Measurements from ENCODE around the gene NFKBIB.
"Not testable (repeated sequence)": the region's sequence is repeated elsewhere in the genome, so short reads cannot be mapped to it uniquely, and the experiment has no call there.

The NFKBIB gene, protein sequence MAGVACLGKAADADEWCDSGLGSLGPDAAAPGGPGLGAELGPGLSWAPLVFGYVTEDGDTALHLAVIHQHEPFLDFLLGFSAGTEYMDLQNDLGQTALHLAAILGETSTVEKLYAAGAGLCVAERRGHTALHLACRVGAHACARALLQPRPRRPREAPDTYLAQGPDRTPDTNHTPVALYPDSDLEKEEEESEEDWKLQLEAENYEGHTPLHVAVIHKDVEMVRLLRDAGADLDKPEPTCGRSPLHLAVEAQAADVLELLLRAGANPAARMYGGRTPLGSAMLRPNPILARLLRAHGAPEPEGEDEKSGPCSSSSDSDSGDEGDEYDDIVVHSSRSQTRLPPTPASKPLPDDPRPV

DNA sequence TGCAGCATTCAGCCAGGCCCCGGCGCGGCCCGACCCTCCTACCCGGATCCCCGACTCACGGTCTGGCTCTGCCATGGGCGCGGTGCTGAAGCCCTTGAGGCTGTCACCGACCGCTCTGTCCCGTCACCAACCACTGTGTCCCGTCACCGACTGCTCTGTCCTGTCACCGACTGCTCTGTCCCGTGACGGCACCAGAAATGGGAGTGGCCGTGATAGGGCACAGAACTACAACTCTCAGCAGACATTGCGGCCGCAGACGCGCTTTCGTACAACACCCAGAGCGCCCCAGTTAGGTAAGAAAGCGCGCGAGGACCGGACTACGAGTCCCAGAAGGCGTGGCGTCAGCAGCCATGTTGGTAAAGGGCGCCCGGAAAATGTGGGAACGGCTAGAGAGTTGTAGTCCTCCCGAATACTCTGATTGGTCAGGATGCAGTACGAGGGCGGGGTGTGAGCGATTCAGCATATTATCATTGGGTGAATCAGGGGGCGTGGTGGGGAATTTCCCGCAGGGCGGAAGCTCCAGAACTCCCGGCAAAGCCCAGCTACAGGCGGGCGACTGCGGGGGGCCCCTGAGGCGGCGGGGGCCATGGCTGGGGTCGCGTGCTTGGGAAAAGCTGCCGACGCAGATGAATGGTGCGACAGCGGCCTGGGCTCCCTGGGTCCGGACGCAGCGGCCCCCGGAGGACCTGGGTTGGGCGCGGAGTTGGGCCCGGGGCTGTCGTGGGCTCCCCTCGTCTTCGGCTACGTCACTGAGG is at the start of gene NFKBIB, which contains the start of gene SIRT2:
Gene NFKBIB, plus strand, starts transcription at position 523 of the 755 bp plus-strand sequence. Its CDS starts 64 bp downstream, at position 587.
Gene SIRT2, minus strand, starts transcription at position 172 of the 755 bp plus-strand sequence. Its CDS starts 97 bp downstream, at position 75.
- peak; percentile 98 for DNase-seq (ENCODE audit: low spot score)

- DNase-seq (ENCODE audit: low spot score) = peak; percentile 95
Observed at GRCh38 chr19:38850436-38850975, 49.3 kb upstream of the NFKBIB start.

- no peak for DNase-seq (ENCODE audit: low spot score)
Observed at GRCh38 chr19:38850976-38851621, 48.7 kb upstream of the NFKBIB start.

DNA sequence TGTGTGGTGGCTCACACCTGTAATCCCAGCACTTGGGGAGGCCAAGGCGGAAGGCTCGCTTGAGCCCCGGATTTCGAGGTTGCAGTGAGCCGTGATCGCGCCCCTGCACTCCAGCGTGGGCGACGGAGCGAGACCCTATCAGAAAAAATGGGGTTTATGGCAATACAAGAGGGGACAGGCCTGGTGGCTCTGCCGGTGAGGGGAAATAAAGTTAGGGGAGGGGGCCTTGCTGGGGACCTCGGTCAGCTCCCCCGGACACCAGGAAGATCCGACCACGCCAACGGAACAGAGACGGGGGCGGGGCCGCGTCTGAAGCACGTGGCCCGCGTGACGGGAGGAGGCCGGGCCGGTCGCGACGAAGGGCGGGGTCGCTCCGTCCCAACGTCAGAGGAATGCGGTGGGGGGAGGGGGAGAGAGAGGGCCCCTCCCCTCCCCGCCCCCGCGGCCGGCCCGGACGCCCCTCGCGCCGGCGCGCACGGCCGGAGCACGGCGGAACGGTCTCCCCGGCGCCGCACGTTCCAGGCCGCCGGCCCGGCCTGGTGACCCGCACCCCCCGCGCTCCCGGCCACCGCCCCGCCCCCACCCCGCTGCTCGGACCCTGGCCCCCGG is 48.0 kb upstream of the NFKBIB start:
- DNase-seq (ENCODE audit: low spot score) = peak; percentile 97

DNA sequence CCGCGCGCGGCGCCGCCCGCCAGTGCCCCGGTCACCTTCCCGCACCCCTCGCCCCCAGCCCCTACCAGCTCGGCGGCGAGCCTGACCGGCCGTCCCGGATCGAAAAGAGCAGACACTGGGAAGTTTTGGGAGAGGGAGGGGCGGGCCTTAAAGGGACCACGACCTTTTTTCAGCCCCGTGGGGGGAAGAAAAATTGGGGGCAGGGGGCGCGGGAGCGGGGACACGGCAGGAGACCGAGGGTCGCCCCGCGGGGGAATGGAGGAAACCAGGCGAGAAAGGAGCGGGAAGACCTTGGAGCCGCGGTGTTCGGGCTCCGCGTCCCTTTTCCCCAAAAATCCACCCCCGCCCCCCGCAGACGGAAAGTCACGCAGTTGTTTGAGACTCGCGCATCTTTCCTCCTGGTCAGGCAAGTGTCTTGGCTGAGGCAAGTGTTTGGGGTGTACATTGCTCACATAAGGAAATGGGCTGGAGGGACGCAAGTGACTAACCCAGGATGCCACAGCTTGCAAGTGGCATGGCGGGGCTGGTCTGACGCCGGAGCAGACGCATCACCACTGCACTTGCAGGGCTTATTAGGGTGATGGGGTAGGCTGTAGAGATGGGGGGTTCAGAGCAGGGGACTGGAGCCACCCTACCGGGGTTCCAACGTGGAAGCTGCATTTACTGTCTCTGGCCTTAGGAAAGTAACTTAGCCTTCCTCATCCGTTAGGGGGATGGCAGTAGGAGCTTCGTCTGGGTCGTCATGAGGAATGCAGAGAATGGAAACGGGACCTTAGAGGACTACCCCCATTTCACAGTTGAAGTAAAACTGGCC is 47.3 kb upstream of the NFKBIB start:
- DNase-seq (ENCODE audit: low spot score) = peak; percentile 59

GRCh38 chr19:38853214-38853613 is 46.6 kb upstream of the NFKBIB start:
- DNase-seq (ENCODE audit: low spot score) = no peak

DNA sequence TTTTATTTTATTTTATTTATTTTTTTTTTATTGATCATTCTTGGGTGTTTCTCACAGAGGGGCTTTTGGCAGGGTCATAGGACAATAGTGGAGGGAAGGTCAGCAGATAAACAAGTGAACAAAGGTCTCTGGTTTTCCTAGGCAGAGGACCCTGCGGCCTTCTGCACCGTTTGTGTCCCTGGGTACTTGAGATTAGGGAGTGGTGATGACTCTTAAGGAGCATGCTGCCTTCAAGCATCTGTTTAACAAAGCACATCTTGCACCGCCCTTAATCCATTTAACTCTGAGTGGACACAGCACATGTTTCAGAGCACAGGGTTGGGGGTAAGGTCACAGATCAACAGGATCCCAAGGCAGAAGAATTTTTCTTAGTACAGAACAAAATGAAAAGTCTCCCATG is 44.8 kb upstream of the NFKBIB start:
- not testable (repeated sequence) for DNase-seq (ENCODE audit: low spot score)

DNA sequence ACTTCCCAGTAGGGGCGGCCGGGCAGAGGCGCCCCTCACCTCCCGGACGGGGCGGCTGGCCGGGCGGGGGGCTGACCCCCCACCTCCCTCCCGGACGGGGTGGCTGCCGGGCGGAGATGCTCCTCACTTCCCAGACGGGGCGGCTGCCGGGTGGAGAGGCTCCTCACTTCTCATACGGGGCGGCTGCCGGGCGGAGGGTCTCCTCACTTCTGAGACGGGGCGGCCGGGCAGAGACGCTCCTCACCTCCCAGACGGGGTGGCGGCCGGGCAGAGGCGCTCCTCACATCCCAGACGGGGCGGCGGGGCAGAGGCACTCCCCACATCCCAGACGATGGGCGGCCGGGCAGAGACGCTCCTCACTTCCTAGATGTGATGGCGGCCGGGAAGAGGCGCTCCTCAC is 44.0 kb upstream of the NFKBIB start:
- not testable (repeated sequence) for DNase-seq (ENCODE audit: low spot score)

DNA sequence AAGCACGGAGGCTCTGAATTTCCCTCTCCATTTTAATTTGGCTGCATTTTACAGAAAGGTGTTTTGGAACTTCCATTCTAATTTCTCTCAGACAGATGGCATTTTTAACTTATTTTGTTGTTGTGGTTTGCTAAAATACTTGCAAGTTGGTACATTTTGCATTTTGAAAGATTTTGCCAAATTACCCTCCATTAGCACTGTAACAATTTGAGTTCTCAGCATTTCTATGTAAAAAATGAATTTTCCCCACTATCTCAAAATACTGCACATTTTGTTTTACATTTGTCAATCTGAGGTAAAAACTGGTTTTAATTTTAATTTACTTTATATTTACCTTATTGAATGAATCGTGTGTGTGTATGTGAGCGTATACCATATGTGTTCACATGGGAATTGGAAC is 43.0 kb upstream of the NFKBIB start:
- no peak for DNase-seq (ENCODE audit: low spot score)

- not testable (repeated sequence) for DNase-seq (ENCODE audit: low spot score)
Observed at GRCh38 chr19:38859631-38860204, 40.1 kb upstream of the NFKBIB start.

- DNase-seq (ENCODE audit: low spot score) = no peak
Observed at GRCh38 chr19:38861368-38861767, 38.4 kb upstream of the NFKBIB start.

- DNase-seq (ENCODE audit: low spot score) = no peak
Observed at GRCh38 chr19:38862321-38863059, 37.3 kb upstream of the NFKBIB start.

GRCh38 chr19:38867171-38867780 is 32.5 kb upstream of the NFKBIB start:
- no peak for DNase-seq (ENCODE audit: low spot score)

- DNase-seq (ENCODE audit: low spot score) = no peak
Observed at GRCh38 chr19:38868551-38868950, 31.2 kb upstream of the NFKBIB start.

DNA sequence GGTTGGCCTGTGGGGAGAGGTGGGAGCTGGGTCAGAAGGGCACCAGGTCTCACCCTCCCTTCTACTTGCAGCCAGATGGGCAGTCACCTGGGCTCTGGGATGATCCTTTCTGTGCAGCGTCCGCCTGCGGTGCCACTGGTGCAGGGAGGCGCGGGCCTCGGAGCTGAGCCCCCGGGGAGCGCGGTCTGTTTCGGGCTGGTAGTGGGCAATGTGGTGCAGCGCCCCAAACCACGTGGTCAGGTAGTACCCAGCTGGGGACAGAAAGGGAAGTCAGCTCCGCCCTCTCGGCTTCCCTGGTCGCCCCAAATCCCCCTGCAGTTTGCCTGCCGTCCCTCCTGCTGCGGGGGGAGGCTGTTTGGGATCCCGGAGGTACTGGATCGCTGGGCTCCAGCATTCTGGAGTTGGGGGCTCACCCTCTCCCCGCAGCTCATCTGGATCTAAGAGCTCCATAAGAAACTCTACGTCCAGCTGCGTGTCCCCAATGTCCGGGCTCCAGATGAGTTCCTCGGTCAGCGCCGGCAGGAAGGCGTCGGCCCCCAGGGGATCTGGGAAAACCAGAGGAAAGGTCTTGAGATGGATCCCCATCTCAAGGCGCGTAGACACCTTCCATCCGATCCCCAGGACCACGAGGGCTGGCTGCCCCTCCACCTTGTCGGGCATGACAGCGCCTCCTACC is 30.5 kb upstream of the NFKBIB start:
- no peak for DNase-seq (ENCODE audit: low spot score)

DNA sequence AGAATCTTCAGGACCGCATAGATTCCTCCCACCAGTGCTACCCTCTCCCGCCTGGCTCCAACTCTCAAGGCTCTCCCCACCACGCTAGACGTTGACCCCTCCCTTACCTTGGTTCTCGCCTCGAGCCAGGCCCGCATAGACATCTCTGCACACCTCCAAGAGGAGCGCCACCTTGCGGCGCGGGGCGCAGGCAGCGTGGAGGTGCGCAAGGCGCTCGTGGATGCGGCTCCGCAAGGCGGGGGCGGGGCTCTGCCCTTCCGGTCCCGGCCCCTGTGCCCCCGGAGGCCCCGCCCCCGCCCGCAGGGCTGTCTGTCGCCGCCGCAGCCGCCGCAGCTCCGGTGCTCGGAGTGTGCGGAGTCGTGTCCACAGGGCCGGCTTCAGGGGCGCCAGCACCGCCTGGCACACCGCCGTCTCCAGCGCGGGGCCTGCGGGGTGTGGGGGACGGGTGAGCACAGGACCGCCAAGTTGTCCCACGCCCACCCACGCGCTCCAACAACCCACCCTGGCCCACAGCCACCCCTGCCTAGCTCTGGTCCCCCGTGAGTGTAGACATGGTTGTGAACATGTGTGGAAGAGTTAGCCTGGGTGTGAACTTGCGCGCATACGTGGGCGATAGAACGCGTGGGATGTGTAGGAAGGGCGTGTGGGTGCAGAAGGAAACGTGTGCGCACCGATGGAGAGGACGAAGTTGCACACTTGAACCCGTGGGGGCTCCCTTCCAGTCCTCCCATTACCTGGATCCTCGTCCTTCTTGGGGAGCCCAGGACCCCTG is 29.7 kb upstream of the NFKBIB start:
- peak; percentile 87 for DNase-seq (ENCODE audit: low spot score)

GRCh38 chr19:38870612-38871011 is 29.2 kb upstream of the NFKBIB start:
- DNase-seq (ENCODE audit: low spot score) = no peak

DNA sequence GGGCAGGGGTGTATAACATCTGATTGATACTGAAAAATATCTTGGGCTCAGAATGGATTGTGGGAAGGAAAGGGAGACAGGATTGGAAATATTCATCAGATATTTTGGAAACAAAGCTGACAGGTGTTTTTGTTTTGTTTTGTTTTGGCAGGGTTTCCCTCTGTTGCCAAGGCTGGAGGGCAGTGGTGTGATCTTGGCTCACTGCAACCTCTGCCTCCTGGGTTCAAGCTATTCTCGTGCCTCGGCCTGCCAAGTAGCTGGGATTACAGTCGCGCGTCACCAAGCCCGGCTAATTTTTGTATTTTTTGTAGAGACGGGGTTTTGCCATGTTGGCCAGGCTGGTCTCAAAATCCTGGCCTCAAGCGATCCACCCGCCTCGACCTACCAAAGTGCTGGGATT is 26.4 kb upstream of the NFKBIB start:
- not testable (repeated sequence) for DNase-seq (ENCODE audit: low spot score)

Measured in AG20443 (cell line).